SK-N-MC (cell line): ENCODE results near the gene JUN.

Experiments used
- EZH2 ChIP-seq: fragments of 200-600 bp; sonication (generic); IDR thresholded peaks from one replicate; pipeline ENCODE4 v1.6.1; 2017; ENCODE audit warnings: antibody characterized with exemption
- FOXP2 ChIP-seq: optimal IDR thresholded peaks from 2 replicates; pipeline ENCODE3; 2011; ENCODE audit warnings: mild to moderate bottlenecking, moderate library complexity; ENCODE audit not compliant: insufficient read depth; ENCODE audit errors: extremely low read length, control extremely low read depth
- POLR2AphosphoS5 ChIP-seq: IDR thresholded peaks from 2 replicates; pipeline ENCODE4 v1.6.1; 2012; ENCODE audit warnings: mild to moderate bottlenecking, low read depth, low read length, borderline replicate concordance

DNA sequence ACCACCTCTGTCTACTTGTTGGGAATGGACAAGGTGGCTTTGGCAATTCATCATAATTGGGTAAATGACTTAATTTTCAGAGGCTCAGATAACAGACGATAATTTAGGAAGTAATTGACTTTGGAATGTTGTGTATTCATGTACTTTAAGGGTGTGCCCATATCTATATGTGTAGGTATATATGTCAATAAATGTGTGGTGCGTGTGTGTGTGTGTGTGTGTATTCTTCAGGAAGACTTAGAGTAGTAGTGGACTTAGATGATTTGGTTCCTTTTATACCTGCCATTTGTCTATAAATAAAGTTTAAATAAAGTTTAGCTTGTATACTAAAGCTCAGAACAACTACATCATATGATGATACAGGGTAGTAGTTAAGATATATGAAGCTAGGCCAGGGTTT is 20.0 kb upstream of the JUN start:
- TF ChIP-seq POLR2AphosphoS5 (no peak), EZH2 (no peak), FOXP2 (no peak)
